Mucosa of rectum (tissue), 2 donors: ENCODE data around the gene CATSPERZ.

Source experiments
- H3K27ac ChIP-seq, 2 donors: one replicate each; pipeline ENCODE4 v1.7.0; 2013; ENCODE audit warnings: inconsistent platforms in 2 of 2, low read depth in 2 of 2, low read length in 2 of 2
- H3K27me3 ChIP-seq, 2 donors: one replicate each; pipeline ENCODE4 v1.7.0; 2013; ENCODE audit warnings: low read length in 2 of 2; ENCODE audit not compliant: control insufficient read depth in 2 of 2, insufficient read depth in 2 of 2
- H3K36me3 ChIP-seq, 2 donors: one replicate each; pipeline ENCODE4 v1.7.0; 2013; ENCODE audit warnings: low read length in 2 of 2; ENCODE audit not compliant: control insufficient read depth in 2 of 2, insufficient read depth in 2 of 2
- H3K4me1 ChIP-seq, 2 donors: one replicate each; pipeline ENCODE4 v1.7.0; 2013; ENCODE audit warnings: low read length in 2 of 2, mild to moderate bottlenecking in 1 of 2; ENCODE audit not compliant: control insufficient read depth in 2 of 2, insufficient read depth in 2 of 2
- H3K4me3 ChIP-seq, 2 donors: one replicate each; pipeline ENCODE4 v1.7.0; 2013; ENCODE audit warnings: low read length in 2 of 2
- H3K9ac ChIP-seq, 2 donors: one replicate each; pipeline ENCODE4 v1.7.0; 2013; ENCODE audit warnings: low read length in 2 of 2, low read depth in 1 of 2, mild to moderate bottlenecking in 1 of 2
- H3K9me3 ChIP-seq, 2 donors: one replicate each; pipeline ENCODE4 v1.7.0; 2013; ENCODE audit warnings: low read length in 2 of 2; ENCODE audit not compliant: control insufficient read depth in 2 of 2
- donor health status: healthy.
- donor health status: Normal muscosa, but diverticular disease.

CATSPERZ gene

DNA sequence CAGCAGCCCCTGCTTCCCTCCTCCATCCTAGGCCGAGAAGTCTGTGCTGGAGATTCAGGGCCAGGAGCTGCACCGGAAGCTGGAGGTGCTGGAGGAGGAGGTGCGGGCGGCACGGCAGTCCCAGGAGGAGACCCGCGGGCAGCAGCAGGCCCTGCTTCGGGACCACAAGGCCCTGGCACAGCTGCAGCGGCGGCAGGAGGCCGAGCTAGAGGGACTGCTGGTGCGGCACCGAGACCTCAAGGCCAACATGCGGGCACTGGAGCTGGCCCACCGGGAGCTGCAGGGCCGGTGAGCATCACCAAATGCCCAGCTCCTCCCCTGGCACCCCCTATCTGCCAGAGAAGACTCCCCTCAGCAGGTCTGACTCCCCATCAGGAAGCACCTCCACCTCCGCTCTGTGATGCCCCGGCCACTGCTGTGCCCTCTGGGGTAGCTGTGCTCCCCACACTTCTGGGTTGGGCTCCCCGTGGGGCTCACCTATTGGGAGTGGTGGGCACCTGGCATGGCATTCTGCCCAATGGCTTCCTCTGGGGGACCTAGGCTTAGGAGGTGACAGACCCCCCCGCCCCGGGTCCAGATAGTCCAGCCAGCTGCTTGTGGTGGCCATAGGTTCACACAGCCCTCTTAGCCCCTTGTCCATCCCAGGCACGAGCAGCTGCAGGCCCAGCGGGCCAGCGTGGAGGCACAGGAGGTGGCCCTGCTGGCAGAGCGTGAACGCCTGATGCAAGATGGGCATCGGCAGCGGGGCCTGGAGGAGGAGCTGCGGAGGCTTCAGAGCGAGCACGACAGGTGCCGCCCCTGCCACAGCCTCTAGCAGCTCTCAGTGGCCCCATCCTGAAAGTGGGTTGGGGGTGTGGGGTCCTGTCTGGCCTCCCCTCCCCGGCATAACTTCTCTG, 52.2 kb downstream of the CATSPERZ start:
- Histone ChIP-seq H3K4me3 (no peak overlapping the region), H3K36me3 (no peaks in the 10 kb centered on the region), H3K4me1 (peaks cover 2 to 7% of the 10 kb centered on the region in 2 donors), H3K27ac (no peak overlapping the region), H3K9ac (no peak overlapping the region), H3K27me3 (no peaks in the 10 kb centered on the region), H3K9me3 (no peaks in the 10 kb centered on the region)

DNA sequence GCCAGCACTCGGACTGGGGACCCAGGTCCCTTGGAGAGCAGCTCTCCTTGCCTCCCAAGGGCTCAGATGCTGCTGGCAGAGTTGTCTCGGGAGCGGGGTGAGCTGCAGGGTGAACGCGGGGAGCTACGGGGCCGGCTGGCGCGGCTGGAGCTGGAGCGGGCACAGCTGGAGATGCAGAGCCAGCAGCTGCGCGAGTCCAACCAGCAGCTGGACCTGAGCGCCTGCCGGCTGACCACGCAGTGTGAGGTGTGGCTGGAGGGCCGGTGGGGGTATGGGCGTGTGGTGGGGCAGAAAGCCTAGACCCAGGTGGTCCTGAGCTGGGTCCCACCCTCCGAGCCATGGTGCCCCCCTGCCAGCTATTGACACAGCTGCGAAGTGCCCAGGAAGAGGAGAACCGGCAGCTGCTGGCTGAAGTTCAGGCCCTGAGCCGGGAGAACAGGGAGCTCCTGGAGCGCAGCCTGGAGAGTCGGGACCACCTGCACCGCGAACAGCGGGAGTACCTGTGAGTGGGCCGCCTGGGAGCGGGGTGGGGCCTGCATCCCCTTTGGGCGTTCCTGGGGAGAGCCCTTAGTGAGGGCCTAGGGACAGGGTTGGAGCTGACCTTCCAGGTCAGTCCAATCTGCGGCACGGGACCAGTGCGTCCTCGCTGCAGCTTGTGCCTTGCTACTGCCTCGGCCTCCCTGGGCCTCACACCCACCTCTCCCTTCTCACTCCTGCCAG, 53.0 kb downstream of the CATSPERZ start:
- H3K9me3 ChIP-seq: no peaks in the 10 kb centered on the region
- no peaks in the 10 kb centered on the region for H3K36me3 ChIP-seq
- peaks cover 7 to 13% of the 10 kb centered on the region in 2 donors for H3K4me1 ChIP-seq
- no peak overlapping the region for H3K9ac ChIP-seq
- no peaks in the 10 kb centered on the region for H3K27me3 ChIP-seq
- no peak overlapping the region for H3K27ac ChIP-seq
- no peak overlapping the region for H3K4me3 ChIP-seq

DNA sequence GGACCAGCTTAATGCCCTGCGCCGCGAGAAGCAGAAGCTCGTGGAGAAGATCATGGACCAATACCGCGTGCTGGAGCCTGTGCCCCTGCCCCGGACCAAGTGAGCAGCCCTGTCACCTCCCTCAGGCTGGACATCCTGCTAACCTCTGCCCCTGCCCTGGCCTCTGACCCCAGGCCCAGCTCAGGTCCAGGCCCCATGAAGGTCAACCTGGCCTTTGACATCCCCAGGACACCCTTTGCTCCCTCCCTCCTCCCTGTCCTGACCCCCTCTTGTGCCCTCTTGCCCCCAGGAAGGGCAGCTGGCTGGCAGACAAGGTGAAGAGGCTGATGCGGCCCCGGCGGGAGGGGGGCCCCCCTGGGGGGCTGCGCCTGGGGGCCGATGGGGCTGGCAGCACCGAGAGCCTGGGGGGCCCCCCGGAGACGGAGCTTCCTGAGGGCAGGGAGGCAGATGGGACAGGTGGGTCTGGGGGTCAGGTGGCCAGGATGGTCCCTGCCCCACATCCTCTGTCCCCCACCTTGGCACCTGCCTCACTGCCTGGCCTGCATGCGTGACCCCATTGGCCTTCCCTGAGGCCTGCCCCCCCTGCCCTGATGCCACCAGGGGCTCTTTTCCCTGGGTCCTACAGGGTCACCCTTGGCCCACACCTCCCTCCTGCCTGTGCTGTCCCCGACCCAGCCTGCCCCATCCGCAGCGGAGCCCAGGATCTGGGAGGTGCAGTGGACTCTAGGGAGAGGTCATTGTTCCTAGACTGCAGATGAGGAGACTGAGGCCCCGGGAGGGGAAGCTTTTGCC, 53.8 kb downstream of the CATSPERZ start:
- Histone ChIP-seq H3K9me3 (no peaks in the 10 kb centered on the region), H3K36me3 (no peaks in the 10 kb centered on the region), H3K27ac (no peak overlapping the region), H3K4me1 (peaks cover 12 to 20% of the 10 kb centered on the region in 2 donors), H3K4me3 (no peak overlapping the region), H3K27me3 (no peaks in the 10 kb centered on the region), H3K9ac (no peak overlapping the region)
